Cardiac septum (tissue), 1 donor: ENCODE data around the gene IFI27L1. TPM values are rescaled to one million over a fixed set of nuclear protein-coding genes. Genes with fewer than 3 reads are reported as not detected.
"Not testable (repeated sequence)": the region's sequence is repeated elsewhere in the genome, so short reads cannot be mapped to it uniquely, and the experiment has no call there.

Source experiments
- DNase-seq: peaks from one replicate; pipeline ENCODE4 v3.0.0-alpha.2; 2020; ENCODE audit warnings: low spot score
- intact Hi-C: fragments of 100-400 bp; cut with DNase I; formaldehyde crosslinking; loops from one replicate; pipeline ENCODE4 v1.14.0; 2022
- total RNA-seq: library from RNA; stranded (reverse); fragmentation: NEBNext Ultra II Directional; extraction: Animal tissue kit (Norgen Biotek cat#: 25700); gene quantifications from one replicate; pipeline ENCODE4 v1.2.1, GENCODE V29; 2021
- donor health status: DM: no; HTN: no; CAD: no.

IFI27L1 gene
- total RNA-seq, 1 donor from 2014 or later = 9.3 TPM

GRCh38 chr14:94046696-94047250 lies 34.3 kb upstream of the IFI27L1 start:
- intact Hi-C loops = no loop called here
- peak; percentile 67 for DNase-seq

- intact Hi-C loops = no loop called here
- peak; percentile 41 for DNase-seq
These were observed 33.5 kb upstream of the IFI27L1 start for GRCh38 chr14:94047581-94047980.

- intact Hi-C loops = no loop called here
- peak; percentile 47 for DNase-seq
These were observed 32.2 kb upstream of the IFI27L1 start for GRCh38 chr14:94048691-94049624.

GRCh38 chr14:94049625-94050023 lies 31.5 kb upstream of the IFI27L1 start:
- intact Hi-C loops = no loop called here
- DNase-seq = no peak

GRCh38 chr14:94050231-94050880 lies 30.8 kb upstream of the IFI27L1 start:
- intact Hi-C loops = no loop called here
- DNase-seq = peak; percentile 78

- peak; percentile 64 for DNase-seq
- intact Hi-C loops = no loop called here
These were observed 30.0 kb upstream of the IFI27L1 start for GRCh38 chr14:94051115-94051514.

- DNase-seq = no peak
- intact Hi-C loops = no loop called here
These were observed 29.3 kb upstream of the IFI27L1 start for GRCh38 chr14:94051779-94052178.

GRCh38 chr14:94052199-94052598 lies 28.9 kb upstream of the IFI27L1 start:
- no peak for DNase-seq
- intact Hi-C loops = no loop called here

GRCh38 chr14:94052662-94053061 lies 28.4 kb upstream of the IFI27L1 start:
- intact Hi-C loops = no loop called here

GRCh38 chr14:94054401-94054800 lies 26.7 kb upstream of the IFI27L1 start:
- intact Hi-C loops = no loop called here
- peak; percentile 19 for DNase-seq

More at GRCh38 chr14:94052662-94053061, 28.4 kb upstream of the IFI27L1 start:
- DNase-seq = peak; percentile 54

- intact Hi-C loops = no loop called here
- DNase-seq = peak; percentile 15
These were observed 26.2 kb upstream of the IFI27L1 start for GRCh38 chr14:94054936-94055335.

GRCh38 chr14:94056579-94057308 lies 24.4 kb upstream of the IFI27L1 start:
- intact Hi-C loops = no loop called here
- peak; percentile 7 for DNase-seq

- no peak for DNase-seq
- intact Hi-C loops = no loop called here
These were observed 22.9 kb upstream of the IFI27L1 start for GRCh38 chr14:94058128-94058673.

- no peak for DNase-seq
- intact Hi-C loops = no loop called here
These were observed 22.4 kb upstream of the IFI27L1 start for GRCh38 chr14:94058674-94059138.

GRCh38 chr14:94059998-94060397 lies 21.1 kb upstream of the IFI27L1 start:
- intact Hi-C loops = no loop called here

GRCh38 chr14:94062344-94062940 lies 18.7 kb upstream of the IFI27L1 start:
- intact Hi-C loops = no loop called here

More at GRCh38 chr14:94059998-94060397, 21.1 kb upstream of the IFI27L1 start:
- DNase-seq = no peak

GRCh38 chr14:94066089-94066676 lies 14.9 kb upstream of the IFI27L1 start:
- intact Hi-C loops = loop anchor here (5.0 kb wide), 1 partner anchor 46 kb away; the partner anchor contains the start of gene IFI27
- DNase-seq = no peak

More at GRCh38 chr14:94062344-94062940, 18.7 kb upstream of the IFI27L1 start:
- DNase-seq = no peak

- DNase-seq, intact Hi-C loops: not testable (repeated sequence)
These were observed 9.0 kb upstream of the IFI27L1 start for GRCh38 chr14:94072076-94072475.
